ENCODE results near the gene POLR3E.

POLR3E gene

GRCh38 chr16:22333457-22333994 is 36.3 kb downstream of the POLR3E start:
- H3K36me3 ChIP-seq (ENCODE audit: control insufficient read depth, insufficient read depth, low read length), result peaks cover 35% of the 10 kb centered on the region
- WGBS, 2 experiments, result 76% methylated on average over 6 of the region's 6 CpGs

DNA sequence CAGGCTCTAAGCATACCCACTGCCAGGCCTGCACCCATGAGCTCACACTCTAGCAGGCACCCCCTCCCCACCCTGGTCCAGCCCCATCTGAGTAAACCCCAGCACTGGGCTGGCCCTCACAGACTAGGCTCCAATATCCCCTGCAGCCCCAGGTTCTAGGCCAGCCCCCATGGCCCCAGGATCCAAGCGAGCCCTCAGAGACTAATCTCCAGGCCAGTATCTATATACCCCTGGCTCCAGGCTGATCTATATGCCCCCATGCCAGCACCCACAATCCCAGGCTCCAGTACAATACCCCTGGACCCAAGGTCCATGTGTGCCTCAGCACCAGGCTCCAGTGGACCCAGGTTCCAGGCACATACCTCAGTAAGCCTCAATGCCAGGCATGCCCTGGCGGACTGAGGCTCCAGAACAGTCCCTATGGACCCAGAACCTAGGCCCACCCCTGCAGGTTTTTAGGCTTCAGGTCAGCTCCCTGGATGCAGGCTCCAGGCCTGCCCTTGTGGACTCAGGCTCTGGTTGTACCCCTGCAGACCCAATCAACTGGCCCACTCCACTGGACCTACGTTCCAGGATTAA is 38.5 kb downstream of the POLR3E start:
- WGBS, 2 experiments, result 92 to 93% methylated on average over 3 of the region's 3 CpGs
- H3K4me1 ChIP-seq (ENCODE audit: control insufficient read depth, insufficient read depth, low read length), result no peaks in the 10 kb centered on the region
- no peak overlapping the region for H3K4me3 ChIP-seq (ENCODE audit: insufficient read depth, low read depth, low read length)
- peaks cover 34% of the 10 kb centered on the region for H3K36me3 ChIP-seq (ENCODE audit: control insufficient read depth, insufficient read depth, low read length)
- no peaks in the 10 kb centered on the region for H3K27me3 ChIP-seq (ENCODE audit: control insufficient read depth, insufficient read depth, low read length, poor library complexity, severe bottlenecking)
- H3K9me3 ChIP-seq (ENCODE audit: control insufficient read depth, low read length), result no peaks in the 10 kb centered on the region
- H3K27ac ChIP-seq (ENCODE audit: insufficient read depth, low read depth, low read length, poor library complexity, severe bottlenecking), result no peak overlapping the region

More at GRCh38 chr16:22333457-22333994, 36.3 kb downstream of the POLR3E start:
- Histone ChIP-seq H3K27ac (ENCODE audit: insufficient read depth, low read depth, low read length, poor library complexity, severe bottlenecking) (no peak overlapping the region), H3K27me3 (ENCODE audit: control insufficient read depth, insufficient read depth, low read length, poor library complexity, severe bottlenecking) (no peaks in the 10 kb centered on the region), H3K4me1 (ENCODE audit: control insufficient read depth, insufficient read depth, low read length) (no peaks in the 10 kb centered on the region), H3K9me3 (ENCODE audit: control insufficient read depth, low read length) (no peaks in the 10 kb centered on the region), H3K4me3 (ENCODE audit: insufficient read depth, low read depth, low read length) (no peak overlapping the region)

DNA sequence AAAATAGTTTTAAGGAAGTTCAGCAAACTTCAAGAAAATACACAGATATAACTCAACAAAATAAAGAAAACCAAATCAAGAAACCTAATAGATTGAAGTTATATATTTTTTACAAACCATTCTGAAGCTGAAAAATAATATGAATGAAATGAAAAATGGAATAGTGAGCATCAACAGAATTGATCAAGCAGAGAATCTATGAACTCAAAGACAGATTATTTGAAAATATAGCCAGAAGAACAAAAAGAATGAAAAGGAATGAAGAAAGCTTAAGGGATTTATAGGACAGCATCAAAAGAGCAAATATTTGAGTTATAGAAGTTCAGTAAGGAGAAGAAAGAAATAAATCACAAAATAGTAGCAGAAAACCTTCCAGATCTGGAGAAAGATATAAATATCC is 39.4 kb downstream of the POLR3E start:
- Histone ChIP-seq H3K27ac (ENCODE audit: insufficient read depth, low read depth, low read length, poor library complexity, severe bottlenecking) (no peak overlapping the region), H3K4me3 (ENCODE audit: insufficient read depth, low read depth, low read length) (no peak overlapping the region), H3K9me3 (ENCODE audit: control insufficient read depth, low read length) (no peaks in the 10 kb centered on the region), H3K27me3 (ENCODE audit: control insufficient read depth, insufficient read depth, low read length, poor library complexity, severe bottlenecking) (no peaks in the 10 kb centered on the region), H3K4me1 (ENCODE audit: control insufficient read depth, insufficient read depth, low read length) (no peaks in the 10 kb centered on the region), H3K36me3 (ENCODE audit: control insufficient read depth, insufficient read depth, low read length) (peaks cover 27% of the 10 kb centered on the region)

- no peak overlapping the region for H3K4me3 ChIP-seq (ENCODE audit: insufficient read depth, low read depth, low read length)
- H3K4me1 ChIP-seq (ENCODE audit: control insufficient read depth, insufficient read depth, low read length), result no peaks in the 10 kb centered on the region
- no peak overlapping the region for H3K27ac ChIP-seq (ENCODE audit: insufficient read depth, low read depth, low read length, poor library complexity, severe bottlenecking)
- no peaks in the 10 kb centered on the region for H3K27me3 ChIP-seq (ENCODE audit: control insufficient read depth, insufficient read depth, low read length, poor library complexity, severe bottlenecking)
- no peaks in the 10 kb centered on the region for H3K9me3 ChIP-seq (ENCODE audit: control insufficient read depth, low read length)
- H3K36me3 ChIP-seq (ENCODE audit: control insufficient read depth, insufficient read depth, low read length), result peaks cover 23% of the 10 kb centered on the region
Measured at GRCh38 chr16:22337045-22337444, 39.8 kb downstream of the POLR3E start.

- WGBS, 2 experiments, result 91 to 96% methylated on average over 2 to 4 of the region's 4 CpGs
- Histone ChIP-seq H3K36me3 (ENCODE audit: control insufficient read depth, insufficient read depth, low read length) (peaks cover 21% of the 10 kb centered on the region), H3K27me3 (ENCODE audit: control insufficient read depth, insufficient read depth, low read length, poor library complexity, severe bottlenecking) (no peaks in the 10 kb centered on the region), H3K9me3 (ENCODE audit: control insufficient read depth, low read length) (no peaks in the 10 kb centered on the region), H3K4me3 (ENCODE audit: insufficient read depth, low read depth, low read length) (no peak overlapping the region), H3K4me1 (ENCODE audit: control insufficient read depth, insufficient read depth, low read length) (no peaks in the 10 kb centered on the region), H3K27ac (ENCODE audit: insufficient read depth, low read depth, low read length, poor library complexity, severe bottlenecking) (no peak overlapping the region)
Measured at GRCh38 chr16:22337849-22338635, 40.8 kb downstream of the POLR3E start.

- H3K9me3 ChIP-seq (ENCODE audit: control insufficient read depth, low read length), result no peaks in the 10 kb centered on the region
- no peaks in the 10 kb centered on the region for H3K4me1 ChIP-seq (ENCODE audit: control insufficient read depth, insufficient read depth, low read length)
- H3K27me3 ChIP-seq (ENCODE audit: control insufficient read depth, insufficient read depth, low read length, poor library complexity, severe bottlenecking), result no peaks in the 10 kb centered on the region
- peaks cover 3% of the 10 kb centered on the region for H3K36me3 ChIP-seq (ENCODE audit: control insufficient read depth, insufficient read depth, low read length)
- H3K4me3 ChIP-seq (ENCODE audit: insufficient read depth, low read depth, low read length), result no peak overlapping the region
- H3K27ac ChIP-seq (ENCODE audit: insufficient read depth, low read depth, low read length, poor library complexity, severe bottlenecking), result no peak overlapping the region
Measured at GRCh38 chr16:22340945-22341344, 43.7 kb downstream of the POLR3E start.

DNA sequence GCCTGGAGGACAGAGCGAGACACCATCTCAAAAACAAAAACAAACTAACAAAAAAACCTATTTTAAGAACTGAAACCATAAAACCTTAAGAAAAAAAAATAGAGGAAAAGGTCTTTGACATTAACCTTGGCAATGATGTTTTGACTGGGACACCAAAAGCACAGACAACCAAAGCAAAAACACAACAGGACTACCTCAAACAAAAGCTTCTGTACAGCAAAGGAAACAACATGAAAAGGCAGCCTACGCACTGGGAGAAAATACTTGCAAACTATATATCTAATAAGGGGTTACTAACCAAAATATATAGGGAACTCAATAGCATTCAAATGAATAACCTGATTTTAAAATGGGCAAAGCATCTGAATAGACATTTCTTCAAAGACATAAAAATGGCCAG is 44.9 kb downstream of the POLR3E start:
- WGBS, 2 experiments, result 75 to 83% methylated on average over 1 of the region's 2 CpGs

GRCh38 chr16:22346483-22346882 is 49.3 kb downstream of the POLR3E start:
- peaks cover 4% of the 10 kb centered on the region for H3K36me3 ChIP-seq (ENCODE audit: control insufficient read depth, insufficient read depth, low read length)
- 94% methylated on average over 9 of the region's 9 CpGs for WGBS, 2 experiments
- H3K27ac ChIP-seq (ENCODE audit: insufficient read depth, low read depth, low read length, poor library complexity, severe bottlenecking), result no peak overlapping the region
- H3K27me3 ChIP-seq (ENCODE audit: control insufficient read depth, insufficient read depth, low read length, poor library complexity, severe bottlenecking), result no peaks in the 10 kb centered on the region
- no peaks in the 10 kb centered on the region for H3K9me3 ChIP-seq (ENCODE audit: control insufficient read depth, low read length)
- no peak overlapping the region for H3K4me3 ChIP-seq (ENCODE audit: insufficient read depth, low read depth, low read length)
- no peaks in the 10 kb centered on the region for H3K4me1 ChIP-seq (ENCODE audit: control insufficient read depth, insufficient read depth, low read length)

More for the DNA sequence above, 44.9 kb downstream of the POLR3E start:
- Histone ChIP-seq H3K27me3 (ENCODE audit: control insufficient read depth, insufficient read depth, low read length, poor library complexity, severe bottlenecking) (no peaks in the 10 kb centered on the region), H3K4me1 (ENCODE audit: control insufficient read depth, insufficient read depth, low read length) (no peaks in the 10 kb centered on the region), H3K27ac (ENCODE audit: insufficient read depth, low read depth, low read length, poor library complexity, severe bottlenecking) (no peak overlapping the region), H3K9me3 (ENCODE audit: control insufficient read depth, low read length) (no peaks in the 10 kb centered on the region), H3K4me3 (ENCODE audit: insufficient read depth, low read depth, low read length) (no peak overlapping the region), H3K36me3 (ENCODE audit: control insufficient read depth, insufficient read depth, low read length) (no peaks in the 10 kb centered on the region)

DNA sequence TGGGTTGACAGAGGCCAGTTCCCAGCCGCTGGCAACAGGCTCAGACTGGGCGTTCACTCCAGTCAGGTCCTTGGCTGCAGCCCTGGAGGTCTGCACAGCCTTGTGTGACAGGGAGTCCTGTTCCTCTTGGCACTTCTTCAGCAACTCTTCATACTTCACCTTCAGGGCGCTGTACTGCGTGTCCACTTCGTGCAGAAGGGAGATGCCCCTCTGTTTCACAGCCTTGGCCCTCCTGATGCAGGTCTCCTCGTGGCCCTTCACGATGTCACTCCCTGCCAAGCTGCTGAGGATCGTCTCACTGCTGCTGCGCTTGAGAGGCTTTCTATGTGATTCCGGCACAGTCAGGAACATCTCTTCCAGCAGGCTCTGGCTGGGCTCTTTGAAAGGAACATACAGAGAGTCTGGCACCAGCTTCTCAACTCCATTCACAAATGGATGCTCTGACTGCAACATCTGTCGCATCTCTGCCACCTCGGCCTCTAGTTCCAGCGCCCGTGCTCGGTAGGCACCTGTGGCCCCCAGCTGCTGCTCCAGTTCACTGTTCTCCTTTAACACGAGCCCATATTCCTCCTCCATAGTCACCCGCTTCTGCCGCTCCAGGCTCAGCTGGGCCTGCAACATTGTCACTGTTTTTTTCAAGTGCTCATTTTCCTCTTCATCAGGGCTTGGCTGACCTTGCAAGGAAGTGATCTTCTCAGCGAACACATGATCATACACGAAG is 50.1 kb downstream of the POLR3E start:
- Histone ChIP-seq H3K36me3 (ENCODE audit: control insufficient read depth, insufficient read depth, low read length) (peaks cover 4% of the 10 kb centered on the region), H3K27me3 (ENCODE audit: control insufficient read depth, insufficient read depth, low read length, poor library complexity, severe bottlenecking) (no peaks in the 10 kb centered on the region), H3K4me1 (ENCODE audit: control insufficient read depth, insufficient read depth, low read length) (no peaks in the 10 kb centered on the region), H3K9me3 (ENCODE audit: control insufficient read depth, low read length) (no peaks in the 10 kb centered on the region), H3K27ac (ENCODE audit: insufficient read depth, low read depth, low read length, poor library complexity, severe bottlenecking) (no peak overlapping the region), H3K4me3 (ENCODE audit: insufficient read depth, low read depth, low read length) (no peak overlapping the region)
- WGBS, 2 experiments, result 95 to 96% methylated on average over 20 of the region's 20 CpGs

DNA sequence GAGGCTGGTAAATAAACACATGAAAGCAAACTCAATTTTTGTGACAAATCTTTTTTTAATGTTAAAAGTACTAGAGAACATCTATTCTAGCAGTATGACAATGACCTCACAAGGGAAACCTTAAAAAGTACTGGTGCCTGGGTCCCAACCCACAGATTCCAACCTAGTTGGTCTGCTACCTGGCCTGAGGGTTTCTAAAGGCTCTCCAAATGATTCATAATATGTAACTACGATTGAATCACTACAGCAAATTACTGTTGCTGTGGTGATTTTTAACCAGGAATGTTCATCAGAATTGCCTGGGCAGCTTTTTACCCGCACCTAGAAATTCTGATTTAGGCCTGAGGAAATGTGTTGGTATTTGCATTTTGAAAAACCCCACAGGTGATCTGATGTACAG is 51.1 kb downstream of the POLR3E start:
- H3K4me3 ChIP-seq (ENCODE audit: insufficient read depth, low read depth, low read length), result no peak overlapping the region
- H3K9me3 ChIP-seq (ENCODE audit: control insufficient read depth, low read length), result no peaks in the 10 kb centered on the region
- H3K36me3 ChIP-seq (ENCODE audit: control insufficient read depth, insufficient read depth, low read length), result peaks cover 4% of the 10 kb centered on the region
- no peaks in the 10 kb centered on the region for H3K27me3 ChIP-seq (ENCODE audit: control insufficient read depth, insufficient read depth, low read length, poor library complexity, severe bottlenecking)
- 97 to 100% methylated on average over 2 of the region's 2 CpGs for WGBS, 2 experiments
- H3K27ac ChIP-seq (ENCODE audit: insufficient read depth, low read depth, low read length, poor library complexity, severe bottlenecking), result no peak overlapping the region
- H3K4me1 ChIP-seq (ENCODE audit: control insufficient read depth, insufficient read depth, low read length), result no peaks in the 10 kb centered on the region
